Measurements from ENCODE around the gene VMAC.

The VMAC gene

GRCh38 chr19:5932609-5933262 is 28.1 kb downstream of the VMAC start:
- DNase-seq = no peak

GRCh38 chr19:5933391-5934068 is 28.9 kb downstream of the VMAC start:
- DNase-seq = no peak

- no peak for DNase-seq
Observed at GRCh38 chr19:5934069-5934401, 29.4 kb downstream of the VMAC start.

GRCh38 chr19:5934774-5935472 is 30.3 kb downstream of the VMAC start:
- no peak for DNase-seq

- DNase-seq = no peak
Observed at GRCh38 chr19:5935473-5936291, 31.0 kb downstream of the VMAC start.

GRCh38 chr19:5936292-5936592 is 31.6 kb downstream of the VMAC start:
- no peak for DNase-seq

- no peak for DNase-seq
Observed at GRCh38 chr19:5937550-5937949, 32.9 kb downstream of the VMAC start.

GRCh38 chr19:5940260-5941208 is 35.9 kb downstream of the VMAC start:
- no peak for DNase-seq

GRCh38 chr19:5941673-5942072 is 37.0 kb downstream of the VMAC start:
- DNase-seq = no peak

GRCh38 chr19:5943045-5943444 is 38.4 kb downstream of the VMAC start:
- no peak for DNase-seq

GRCh38 chr19:5943623-5944022 is 39.0 kb downstream of the VMAC start:
- no peak for DNase-seq

GRCh38 chr19:5947435-5947834 is 42.8 kb downstream of the VMAC start:
- peak; percentile 93 for DNase-seq

- no peak for DNase-seq
Observed at GRCh38 chr19:5948752-5949564, 44.3 kb downstream of the VMAC start.

GRCh38 chr19:5949792-5950305 is 45.2 kb downstream of the VMAC start:
- no peak for DNase-seq

GRCh38 chr19:5950741-5951140 is 46.1 kb downstream of the VMAC start:
- DNase-seq = no peak

- DNase-seq = peak; percentile 77
Observed at GRCh38 chr19:5951338-5951861, 46.7 kb downstream of the VMAC start.

- no peak for DNase-seq
Observed at GRCh38 chr19:5952193-5953029, 47.7 kb downstream of the VMAC start.

GRCh38 chr19:5953030-5953589 is 48.4 kb downstream of the VMAC start:
- DNase-seq = peak; percentile 65

GRCh38 chr19:5953680-5954213 is 49.1 kb downstream of the VMAC start:
- no peak for DNase-seq

Measured in MV-4-11 (cell line).